Measurements from ENCODE around the gene SNURF. TPM values are rescaled to one million over a fixed set of nuclear protein-coding genes. Genes with fewer than 3 reads are reported as not detected.

SNURF gene
- total RNA-seq, 1 donor from 2014 or later = 15.9 TPM

DNA sequence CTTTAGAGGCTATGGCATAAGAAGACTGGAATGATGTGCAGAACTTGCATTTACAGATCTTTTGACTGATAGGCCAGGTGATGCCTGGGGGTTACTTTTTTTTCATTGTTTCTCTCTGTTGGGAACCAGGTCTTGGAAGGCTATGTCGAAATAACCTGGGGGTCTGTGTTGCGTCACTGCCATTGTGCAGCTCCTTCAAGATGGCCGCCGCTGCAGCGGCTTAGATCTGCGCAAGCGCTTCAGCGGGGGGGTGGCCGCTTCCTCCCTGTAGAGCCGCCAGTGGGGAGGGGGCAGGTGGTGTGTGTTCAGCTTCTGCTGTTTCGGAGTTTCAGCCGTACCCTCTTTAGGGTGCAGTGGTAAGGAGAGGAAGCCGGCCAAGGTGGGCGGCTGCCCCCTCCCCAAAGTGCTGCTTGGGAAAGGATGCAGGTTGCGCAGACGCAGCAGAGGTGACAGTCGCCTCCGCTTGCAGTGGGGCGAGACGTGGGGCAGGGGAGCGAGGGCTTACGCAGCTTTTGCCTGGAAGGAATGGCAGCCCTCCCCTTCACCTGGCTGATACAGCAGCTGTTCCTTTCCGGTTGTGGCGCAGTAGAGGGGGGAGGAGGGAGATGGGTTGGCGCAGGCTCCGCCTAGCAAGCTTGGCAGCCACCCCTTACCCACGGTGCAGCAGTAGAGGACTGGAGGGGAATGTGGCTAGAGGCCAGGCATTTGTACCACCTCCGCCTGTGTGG is 1.5 kb downstream of the SNURF start:
- ChIA-PET POLR2A (interaction anchor here (0.6 to 0.7 kb wide), 3 partner anchors 21 to 1675 kb away, joined by 3 to 11 read pairs (median 3); no protein-coding TSS in a partner anchor), CTCF (no interaction called here)
- ATAC-seq (ENCODE audit: low read depth) (peak; percentile 73), DNase-seq (peak; percentile 40)
- Mint-ChIP-seq H3K36me3 (ENCODE audit: low read depth) (peaks cover 10% of the 10 kb centered on the region), H3K4me1 (peaks cover 23% of the 10 kb centered on the region), H3K27me3 (no peaks in the 10 kb centered on the region), H3K4me3 (peak overlapping the region; percentile 91), H3K9me3 (no peaks in the 10 kb centered on the region), H3K27ac (peak overlapping the region; percentile 84)
- TF ChIP-seq, protein P1, sequence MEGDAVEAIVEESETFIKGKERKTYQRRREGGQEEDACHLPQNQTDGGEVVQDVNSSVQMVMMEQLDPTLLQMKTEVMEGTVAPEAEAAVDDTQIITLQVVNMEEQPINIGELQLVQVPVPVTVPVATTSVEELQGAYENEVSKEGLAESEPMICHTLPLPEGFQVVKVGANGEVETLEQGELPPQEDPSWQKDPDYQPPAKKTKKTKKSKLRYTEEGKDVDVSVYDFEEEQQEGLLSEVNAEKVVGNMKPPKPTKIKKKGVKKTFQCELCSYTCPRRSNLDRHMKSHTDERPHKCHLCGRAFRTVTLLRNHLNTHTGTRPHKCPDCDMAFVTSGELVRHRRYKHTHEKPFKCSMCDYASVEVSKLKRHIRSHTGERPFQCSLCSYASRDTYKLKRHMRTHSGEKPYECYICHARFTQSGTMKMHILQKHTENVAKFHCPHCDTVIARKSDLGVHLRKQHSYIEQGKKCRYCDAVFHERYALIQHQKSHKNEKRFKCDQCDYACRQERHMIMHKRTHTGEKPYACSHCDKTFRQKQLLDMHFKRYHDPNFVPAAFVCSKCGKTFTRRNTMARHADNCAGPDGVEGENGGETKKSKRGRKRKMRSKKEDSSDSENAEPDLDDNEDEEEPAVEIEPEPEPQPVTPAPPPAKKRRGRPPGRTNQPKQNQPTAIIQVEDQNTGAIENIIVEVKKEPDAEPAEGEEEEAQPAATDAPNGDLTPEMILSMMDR (IDR thresholded peaks at IDR 0.05) = no peak
- intact Hi-C loops (cut with micrococcal nuclease) = loop anchor here (1.0 to 10.0 kb wide), 4 partner anchors 183 to 1126 kb away; partner anchors contain the start of gene UBE3A

DNA sequence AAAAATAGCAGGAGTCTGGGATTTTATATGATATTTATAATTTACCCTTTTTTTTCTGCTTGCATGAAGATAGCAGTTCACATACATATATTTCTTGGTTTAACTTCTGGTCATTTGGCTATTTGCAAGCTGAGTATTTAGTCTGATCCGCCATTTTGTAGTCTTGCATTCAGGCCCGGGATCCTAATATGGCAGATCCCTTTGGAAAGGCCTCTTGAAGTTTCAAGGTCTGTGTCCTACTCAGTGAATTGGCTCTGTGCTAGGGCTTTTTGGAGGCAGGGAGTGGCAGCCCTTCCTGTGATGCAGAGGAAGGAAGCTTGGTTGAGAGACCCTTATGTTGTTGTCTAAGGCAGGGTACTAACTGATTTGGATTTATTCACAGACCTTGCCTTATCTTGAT is 2.9 kb downstream of the SNURF start:
- intact Hi-C loops (cut with micrococcal nuclease) = loop anchor here (2.0 to 10.0 kb wide), 3 partner anchors 185 to 1125 kb away; no protein-coding TSS in a partner anchor
- Mint-ChIP-seq H3K27me3 (no peaks in the 10 kb centered on the region), H3K36me3 (ENCODE audit: low read depth) (peaks cover 12% of the 10 kb centered on the region), H3K4me1 (peaks cover 23% of the 10 kb centered on the region), H3K4me3 (peak overlapping the region; percentile 19), H3K9me3 (no peaks in the 10 kb centered on the region), H3K27ac (no peak overlapping the region)
- ATAC-seq (ENCODE audit: low read depth) (no peak), DNase-seq (no peak)
- CTCF ChIA-PET = no interaction called here
- POLR2A ChIA-PET = no interaction called here
- TF ChIP-seq, protein P1 (IDR thresholded peaks at IDR 0.05) = no peak

DNA sequence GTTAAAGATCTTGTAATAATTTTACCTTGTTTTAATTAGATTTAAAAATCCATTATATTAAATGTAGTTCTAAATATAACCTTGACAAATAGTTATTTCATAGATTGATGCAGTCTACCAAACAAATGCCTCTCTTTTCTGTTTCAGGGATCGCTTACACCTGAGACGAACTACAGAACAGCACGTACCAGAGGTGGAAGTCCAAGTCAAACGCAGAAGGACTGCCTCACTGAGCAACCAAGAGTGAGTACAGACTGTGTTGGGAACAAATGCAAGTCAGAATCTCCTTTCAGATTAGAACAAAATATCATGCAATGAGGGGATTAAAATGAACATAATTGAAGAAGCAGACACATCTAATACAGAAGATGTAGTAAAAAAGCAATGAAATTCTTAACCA is 7.2 kb downstream of the SNURF start:
- Mint-ChIP-seq H3K4me3 (no peak overlapping the region), H3K4me1 (peaks cover 19% of the 10 kb centered on the region), H3K27ac (no peak overlapping the region), H3K27me3 (no peaks in the 10 kb centered on the region), H3K36me3 (ENCODE audit: low read depth) (peaks cover 39% of the 10 kb centered on the region), H3K9me3 (peaks cover 2% of the 10 kb centered on the region)
- intact Hi-C loops (cut with micrococcal nuclease) = no loop called here
- ATAC-seq (ENCODE audit: low read depth) = no peak
- DNase-seq = no peak
- CTCF ChIA-PET = no interaction called here
- TF ChIP-seq, protein P1 (IDR thresholded peaks at IDR 0.05) = no peak
- POLR2A ChIA-PET = no interaction called here

DNA sequence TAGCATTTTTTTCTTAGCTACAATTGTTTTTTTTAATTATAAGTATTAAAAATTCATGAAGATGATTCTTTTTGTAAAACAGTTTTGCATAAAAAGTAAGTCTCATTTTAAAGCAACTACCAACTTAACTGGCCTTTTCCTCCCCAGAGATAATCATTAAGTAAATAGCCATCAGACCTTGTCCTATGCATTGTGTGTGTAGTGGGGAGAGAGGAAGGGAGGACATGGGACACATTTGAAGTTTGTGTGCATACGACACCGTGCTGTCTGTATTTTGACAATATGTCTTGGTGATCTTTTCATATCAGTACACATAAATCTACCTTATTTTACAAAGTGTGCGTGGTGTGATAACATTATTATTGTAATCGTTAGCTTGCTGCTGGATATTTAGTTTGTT is 8.1 kb downstream of the SNURF start:
- peaks cover 2% of the 10 kb centered on the region for H3K9me3 Mint-ChIP-seq

More for the DNA sequence above, 8.1 kb downstream of the SNURF start:
- TF ChIP-seq, protein P1 (IDR thresholded peaks at IDR 0.05) = no peak
- Mint-ChIP-seq H3K36me3 (ENCODE audit: low read depth) (peaks cover 44% of the 10 kb centered on the region), H3K4me1 (peaks cover 13% of the 10 kb centered on the region), H3K27me3 (no peaks in the 10 kb centered on the region), H3K4me3 (no peak overlapping the region), H3K27ac (no peak overlapping the region)
- ChIA-PET CTCF (no interaction called here), POLR2A (no interaction called here)
- intact Hi-C loops (cut with micrococcal nuclease) = no loop called here
- DNase-seq (no peak), ATAC-seq (ENCODE audit: low read depth) (no peak)

All from activated B cell treated with CpG ODN at 0.5 μM for 24 hours (primary cell).